Central memory CD8-positive, alpha-beta T cell (primary cell): ENCODE results near the gene KCNMA1.

ENCODE experiments used
- ATAC-seq: fragments of 150-1000 bp; cut with Tn5 transposase; replicated peaks from 2 replicates; pipeline ENCODE4 v1.10.0; 2022; ENCODE audit warnings: mild to moderate bottlenecking, moderate FRiP score, moderate number of reproducible peaks; ENCODE audit not compliant: poor library complexity, severe bottlenecking; ENCODE audit errors: extremely low read depth
- DNase-seq, 2 donors: peaks; one replicate each; pipeline ENCODE4 v3.0.0; 2021; ENCODE audit warnings: low spot score in 2 of 2
- H3K27ac Mint-ChIP-seq: one replicate; pipeline ENCODE4 v1.8.0; 2022; ENCODE audit warnings: low read depth, mild to moderate bottlenecking, moderate library complexity, mixed read lengths
- H3K27me3 Mint-ChIP-seq: one replicate; pipeline ENCODE4 v1.8.0; 2022; ENCODE audit warnings: mixed read lengths
- H3K36me3 Mint-ChIP-seq: one replicate; pipeline ENCODE4 v1.8.0; 2022; ENCODE audit warnings: mild to moderate bottlenecking, moderate library complexity, mixed read lengths; ENCODE audit not compliant: insufficient read depth
- H3K4me1 Mint-ChIP-seq: one replicate; pipeline ENCODE4 v1.8.0; 2022; ENCODE audit warnings: mixed read lengths
- H3K4me3 Mint-ChIP-seq: one replicate; pipeline ENCODE4 v1.8.0; 2022; ENCODE audit warnings: mild to moderate bottlenecking, moderate library complexity, mixed read lengths
- H3K9me3 Mint-ChIP-seq: one replicate; pipeline ENCODE4 v1.8.0; 2022; ENCODE audit warnings: mixed read lengths

The KCNMA1 gene

DNA sequence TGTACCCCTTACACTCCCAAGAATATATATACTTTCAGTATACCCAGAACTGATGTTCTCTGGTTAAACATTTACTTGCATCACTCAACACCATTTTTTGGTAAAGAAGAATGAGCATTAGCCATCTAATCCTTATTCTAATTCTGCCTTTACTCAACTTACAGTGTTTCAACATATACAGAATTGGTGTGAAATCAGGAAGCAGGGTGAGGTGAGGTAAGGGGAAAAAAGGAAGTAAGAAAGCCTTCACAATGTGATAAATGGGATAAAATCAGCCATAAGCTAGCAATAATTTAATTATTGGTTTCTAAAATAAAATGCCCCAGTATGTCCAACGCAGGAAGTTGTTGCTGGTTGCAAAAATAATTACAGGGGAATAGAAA lies 605.4 kb downstream of the KCNMA1 start:
- ATAC-seq: no peak

DNA sequence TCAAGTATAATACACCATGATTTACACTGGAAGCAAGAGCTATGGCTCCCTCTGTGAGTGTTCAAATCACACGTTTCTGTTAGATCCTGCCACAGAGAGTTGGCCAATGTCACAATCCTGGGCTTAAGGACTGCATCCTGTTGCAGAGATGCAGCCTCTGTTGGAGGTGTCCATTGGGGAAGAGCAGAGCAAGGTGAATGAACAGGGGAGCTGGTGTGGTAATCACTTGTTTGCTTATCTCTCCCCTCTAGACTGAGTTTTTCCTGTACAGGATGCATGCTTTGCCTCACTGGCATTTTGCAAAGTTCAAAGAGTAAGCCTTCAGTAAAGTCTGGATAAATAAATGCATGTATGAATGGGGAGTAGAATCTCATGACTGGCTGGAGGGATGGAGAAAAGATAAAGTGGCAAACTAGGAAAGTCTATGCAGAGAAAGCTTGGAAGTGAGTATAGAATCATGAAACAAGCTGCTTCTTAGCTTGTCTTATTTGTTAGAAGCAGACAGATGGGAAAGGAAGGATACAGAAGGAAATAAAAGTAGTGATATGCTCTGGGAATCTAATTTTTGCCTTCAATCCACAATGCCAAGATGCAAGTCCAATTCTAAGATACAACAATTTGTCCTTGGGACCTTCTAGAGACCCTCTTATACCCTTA lies 605.9 kb downstream of the KCNMA1 start:
- Mint-ChIP-seq H3K4me3 (no peak overlapping the region), H3K27me3 (peaks cover 32% of the 10 kb centered on the region), H3K9me3 (no peaks in the 10 kb centered on the region), H3K27ac (no peak overlapping the region), H3K36me3 (no peaks in the 10 kb centered on the region), H3K4me1 (no peaks in the 10 kb centered on the region)
- DNase-seq: no peak
- no peak for ATAC-seq

More for the DNA sequence above, 605.4 kb downstream of the KCNMA1 start:
- no peaks in the 10 kb centered on the region for H3K36me3 Mint-ChIP-seq
- peaks cover 32% of the 10 kb centered on the region for H3K27me3 Mint-ChIP-seq
- H3K4me1 Mint-ChIP-seq: no peaks in the 10 kb centered on the region
- no peak for DNase-seq
- no peak overlapping the region for H3K27ac Mint-ChIP-seq
- no peaks in the 10 kb centered on the region for H3K9me3 Mint-ChIP-seq
- H3K4me3 Mint-ChIP-seq: no peak overlapping the region

DNA sequence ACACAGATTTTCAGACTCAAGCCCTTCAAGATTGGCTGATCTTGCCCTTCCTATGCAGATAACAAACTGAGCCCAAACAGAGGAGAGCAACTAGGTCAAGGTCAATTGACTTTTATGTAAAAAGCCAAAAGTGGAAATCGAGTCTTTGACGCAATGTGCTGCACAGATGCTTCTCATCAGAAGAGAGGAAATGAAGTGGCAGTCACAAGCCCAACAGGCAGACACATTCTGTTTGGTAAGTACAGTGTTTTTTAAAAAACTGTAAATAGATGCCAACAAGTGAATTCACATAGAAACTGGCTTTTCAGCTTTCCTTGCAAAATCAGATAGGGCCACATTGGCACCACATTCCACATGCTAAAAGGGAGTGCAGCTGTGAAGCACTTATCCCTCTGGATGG lies 606.6 kb downstream of the KCNMA1 start:
- H3K4me3 Mint-ChIP-seq: no peak overlapping the region
- no peaks in the 10 kb centered on the region for H3K9me3 Mint-ChIP-seq
- no peak overlapping the region for H3K27ac Mint-ChIP-seq
- peaks cover 32% of the 10 kb centered on the region for H3K27me3 Mint-ChIP-seq
- no peak for DNase-seq
- no peak for ATAC-seq
- H3K36me3 Mint-ChIP-seq: no peaks in the 10 kb centered on the region
- H3K4me1 Mint-ChIP-seq: no peaks in the 10 kb centered on the region

DNA sequence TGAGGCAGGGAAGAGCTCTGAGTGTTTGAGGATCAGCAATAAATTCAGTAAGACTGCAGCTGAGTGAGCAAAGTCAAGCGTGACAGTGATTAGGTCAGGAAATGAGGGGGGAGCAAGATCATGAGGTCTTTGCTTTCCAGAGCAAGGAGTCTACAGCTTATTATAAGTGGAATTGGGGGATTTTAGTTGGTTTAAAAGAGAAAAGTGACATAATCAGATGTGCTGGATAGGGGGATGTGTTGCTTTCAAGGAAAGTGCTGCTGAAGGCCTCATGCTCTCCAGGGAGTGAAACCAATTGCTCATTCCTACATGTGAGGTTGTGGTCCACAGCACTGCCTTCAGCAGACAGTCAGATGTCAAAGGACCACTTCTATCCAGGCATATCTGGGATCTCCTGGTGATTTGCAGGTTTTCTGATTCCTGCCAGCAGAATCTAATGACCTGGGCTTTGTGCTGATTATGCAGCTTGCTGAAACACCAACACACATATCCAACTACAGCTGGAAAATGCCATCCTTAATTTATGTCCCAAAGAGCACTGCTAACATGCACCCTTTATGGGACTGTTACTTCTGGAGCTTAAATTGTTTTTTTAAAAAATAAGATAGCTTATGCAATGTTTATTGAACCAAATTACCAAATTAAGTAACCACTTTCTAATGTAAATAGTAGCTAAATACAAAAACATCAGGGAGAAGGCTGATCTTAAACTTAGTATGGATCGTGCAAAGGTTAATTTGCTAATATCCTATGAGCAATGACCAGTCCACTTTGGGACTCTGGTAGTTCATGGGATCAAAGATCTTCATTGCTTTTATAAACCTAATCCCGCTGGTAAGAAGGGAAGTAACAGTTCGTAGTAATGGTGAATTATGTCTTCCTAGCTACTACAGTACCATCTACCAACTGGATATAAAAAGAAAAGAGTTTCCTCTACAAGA lies 607.6 kb downstream of the KCNMA1 start:
- no peak for ATAC-seq
- no peak overlapping the region for H3K4me3 Mint-ChIP-seq
- no peak overlapping the region for H3K27ac Mint-ChIP-seq
- H3K4me1 Mint-ChIP-seq: no peaks in the 10 kb centered on the region
- no peaks in the 10 kb centered on the region for H3K36me3 Mint-ChIP-seq
- H3K9me3 Mint-ChIP-seq: no peaks in the 10 kb centered on the region
- DNase-seq: no peak
- peaks cover 31% of the 10 kb centered on the region for H3K27me3 Mint-ChIP-seq

DNA sequence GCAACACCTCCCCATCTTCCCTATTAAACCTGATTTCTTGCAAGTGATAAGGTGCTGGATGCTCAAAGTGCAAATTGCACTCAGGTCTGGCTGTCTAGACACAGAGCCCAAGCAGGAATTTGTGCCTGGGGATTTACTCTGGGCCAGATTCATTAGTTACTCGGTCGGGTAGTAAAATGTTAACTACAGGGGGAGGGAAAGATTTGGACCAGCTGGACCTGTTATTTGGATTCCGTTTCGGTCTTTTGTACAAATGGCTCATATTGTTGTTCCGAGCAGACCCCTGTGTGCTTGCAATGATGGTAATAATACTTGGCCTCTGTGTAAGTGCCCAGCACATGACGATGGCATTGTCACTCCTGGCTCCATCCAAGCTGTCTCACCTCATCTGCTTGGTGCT lies 609.6 kb downstream of the KCNMA1 start:
- no peak for ATAC-seq
- H3K36me3 Mint-ChIP-seq: no peaks in the 10 kb centered on the region
- no peak overlapping the region for H3K4me3 Mint-ChIP-seq
- H3K27me3 Mint-ChIP-seq: peaks cover 42% of the 10 kb centered on the region
- no peaks in the 10 kb centered on the region for H3K9me3 Mint-ChIP-seq
- no peaks in the 10 kb centered on the region for H3K4me1 Mint-ChIP-seq
- no peak for DNase-seq
- H3K27ac Mint-ChIP-seq: no peak overlapping the region

DNA sequence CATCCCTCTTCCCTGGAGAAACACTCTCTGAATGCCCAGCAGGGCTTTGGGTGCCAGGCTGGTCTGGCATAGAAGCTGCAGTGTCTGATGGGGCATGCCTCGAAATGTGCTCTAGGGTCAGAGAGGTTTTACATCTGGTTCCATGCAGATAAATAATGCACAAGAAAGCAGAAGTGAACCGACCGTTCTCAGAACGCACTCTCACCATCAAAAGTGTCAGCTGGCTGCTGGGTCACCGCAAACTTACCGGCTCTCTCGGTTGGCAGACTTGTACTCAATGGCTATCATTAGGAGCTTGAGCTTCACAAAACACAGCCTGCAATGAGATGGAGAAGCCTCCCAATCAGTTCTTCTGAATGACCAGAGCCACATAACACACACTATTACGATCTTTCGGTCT lies 610.0 kb downstream of the KCNMA1 start:
- Mint-ChIP-seq H3K27ac (no peak overlapping the region), H3K36me3 (no peaks in the 10 kb centered on the region), H3K4me1 (no peaks in the 10 kb centered on the region), H3K4me3 (no peak overlapping the region), H3K9me3 (no peaks in the 10 kb centered on the region), H3K27me3 (peaks cover 44% of the 10 kb centered on the region)
- no peak for DNase-seq
- ATAC-seq: no peak

DNA sequence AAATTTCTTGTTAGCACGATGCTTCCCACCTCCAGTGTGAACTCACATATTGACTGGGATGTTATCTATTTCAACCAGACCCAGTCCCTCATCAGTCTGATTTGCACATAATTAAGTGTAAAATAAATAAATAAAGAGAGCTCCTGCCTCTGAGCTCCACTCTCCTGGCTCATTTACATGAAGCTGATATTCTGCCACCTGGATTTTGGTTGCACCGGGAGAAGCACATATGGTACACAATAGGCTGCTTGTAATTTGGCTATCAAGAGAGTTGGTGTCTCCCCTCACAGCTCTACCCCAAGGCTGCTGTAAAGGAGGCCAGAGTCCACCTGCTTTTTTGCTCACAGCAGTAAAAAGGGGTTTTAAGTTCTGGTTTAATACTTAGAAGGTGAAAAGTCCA lies 610.5 kb downstream of the KCNMA1 start:
- H3K27me3 Mint-ChIP-seq: peaks cover 49% of the 10 kb centered on the region
- no peak overlapping the region for H3K4me3 Mint-ChIP-seq
- no peaks in the 10 kb centered on the region for H3K36me3 Mint-ChIP-seq
- H3K9me3 Mint-ChIP-seq: no peaks in the 10 kb centered on the region
- H3K27ac Mint-ChIP-seq: no peak overlapping the region
- no peaks in the 10 kb centered on the region for H3K4me1 Mint-ChIP-seq
- DNase-seq: no peak
- no peak for ATAC-seq

DNA sequence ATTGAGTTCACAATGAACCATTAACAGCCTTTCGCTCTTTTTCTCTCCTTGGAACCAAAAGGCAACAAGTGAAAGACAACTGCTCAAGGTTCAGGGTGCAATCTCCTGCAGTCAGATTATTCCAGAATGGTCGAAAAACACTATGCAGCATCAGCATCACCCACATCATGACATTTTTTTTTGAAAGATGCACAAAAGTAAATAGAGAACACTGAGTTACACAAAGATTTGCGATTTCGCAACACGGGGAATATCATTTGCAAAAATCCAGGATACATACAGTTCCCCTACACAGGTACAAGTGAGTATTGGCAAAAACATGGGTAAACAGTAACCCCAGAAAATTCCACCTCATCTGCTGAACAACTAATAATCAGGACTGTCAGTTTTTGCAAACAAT lies 611.5 kb downstream of the KCNMA1 start:
- ATAC-seq (no peak), DNase-seq (no peak)
- H3K27me3 Mint-ChIP-seq: peaks cover 52% of the 10 kb centered on the region
- H3K9me3 Mint-ChIP-seq: no peaks in the 10 kb centered on the region
- H3K4me3 Mint-ChIP-seq: no peak overlapping the region
- no peak overlapping the region for H3K27ac Mint-ChIP-seq
- H3K36me3 Mint-ChIP-seq: peaks cover 2% of the 10 kb centered on the region
- H3K4me1 Mint-ChIP-seq: no peaks in the 10 kb centered on the region

DNA sequence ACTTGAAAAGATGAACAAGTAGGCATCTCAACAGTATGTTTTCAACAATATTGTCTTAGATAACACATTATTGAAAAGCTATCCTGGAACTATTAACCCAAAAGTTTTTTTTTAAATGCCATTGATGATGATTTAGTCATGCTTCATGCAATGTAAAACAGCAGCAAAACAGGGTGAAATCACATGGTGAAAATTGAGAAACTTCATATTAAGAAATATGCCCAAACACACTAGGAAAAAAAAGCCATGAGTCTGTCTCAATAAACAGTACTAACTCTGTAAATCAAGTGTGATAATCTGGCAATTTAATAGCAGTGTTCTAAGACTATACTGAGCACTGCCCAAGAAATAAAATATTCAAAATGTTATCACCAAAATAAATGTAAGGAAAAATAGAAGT lies 613.1 kb downstream of the KCNMA1 start:
- Mint-ChIP-seq H3K27ac (no peak overlapping the region), H3K36me3 (peaks cover 2% of the 10 kb centered on the region), H3K4me3 (no peak overlapping the region), H3K4me1 (no peaks in the 10 kb centered on the region), H3K27me3 (peaks cover 51% of the 10 kb centered on the region), H3K9me3 (no peaks in the 10 kb centered on the region)
- ATAC-seq: no peak
- no peak for DNase-seq

DNA sequence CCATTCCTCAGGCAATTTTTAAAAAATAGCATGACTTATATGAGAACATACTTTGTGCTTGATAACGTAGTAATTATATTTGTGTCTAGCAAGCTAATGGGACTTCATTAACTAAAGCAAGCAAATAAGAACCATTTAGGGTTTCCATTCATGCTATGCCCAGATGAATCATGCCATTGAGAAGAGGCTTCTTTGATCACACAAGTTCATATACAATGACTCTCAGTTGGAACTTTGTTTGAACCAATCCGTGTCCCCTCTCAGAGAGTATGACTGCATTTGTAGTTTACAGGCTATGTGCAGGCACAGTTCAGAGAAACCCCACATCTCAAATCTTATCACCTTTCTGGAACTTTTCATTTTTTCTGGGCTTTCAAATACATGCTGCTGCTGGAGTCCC lies 614.2 kb downstream of the KCNMA1 start:
- peaks cover 2% of the 10 kb centered on the region for H3K36me3 Mint-ChIP-seq
- no peak overlapping the region for H3K27ac Mint-ChIP-seq
- DNase-seq: no peak
- no peak for ATAC-seq
- H3K27me3 Mint-ChIP-seq: peaks cover 41% of the 10 kb centered on the region
- no peaks in the 10 kb centered on the region for H3K9me3 Mint-ChIP-seq
- no peaks in the 10 kb centered on the region for H3K4me1 Mint-ChIP-seq
- H3K4me3 Mint-ChIP-seq: no peak overlapping the region

DNA sequence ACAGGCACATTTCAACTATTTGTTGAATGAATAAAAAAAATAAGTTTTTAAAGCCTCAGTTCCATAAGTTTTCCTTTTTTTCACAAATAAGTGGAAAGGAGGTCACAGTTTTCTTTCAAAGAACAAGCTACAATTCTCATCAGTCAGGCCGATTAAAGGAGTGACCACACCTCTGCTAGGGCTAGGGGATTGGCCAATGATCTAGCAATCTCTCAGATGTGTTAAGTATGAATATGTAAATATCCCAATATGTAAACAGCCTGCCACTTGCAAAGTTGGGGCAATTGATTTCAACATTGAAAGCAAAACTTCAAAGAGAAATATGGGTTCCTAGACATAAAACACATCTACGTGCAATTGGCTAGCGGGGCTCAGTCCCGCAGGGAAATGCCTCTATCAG lies 614.9 kb downstream of the KCNMA1 start:
- Mint-ChIP-seq H3K4me3 (no peak overlapping the region), H3K4me1 (no peaks in the 10 kb centered on the region), H3K27me3 (peaks cover 36% of the 10 kb centered on the region), H3K36me3 (peaks cover 2% of the 10 kb centered on the region), H3K9me3 (no peaks in the 10 kb centered on the region), H3K27ac (no peak overlapping the region)
- ATAC-seq (no peak), DNase-seq (no peak)

DNA sequence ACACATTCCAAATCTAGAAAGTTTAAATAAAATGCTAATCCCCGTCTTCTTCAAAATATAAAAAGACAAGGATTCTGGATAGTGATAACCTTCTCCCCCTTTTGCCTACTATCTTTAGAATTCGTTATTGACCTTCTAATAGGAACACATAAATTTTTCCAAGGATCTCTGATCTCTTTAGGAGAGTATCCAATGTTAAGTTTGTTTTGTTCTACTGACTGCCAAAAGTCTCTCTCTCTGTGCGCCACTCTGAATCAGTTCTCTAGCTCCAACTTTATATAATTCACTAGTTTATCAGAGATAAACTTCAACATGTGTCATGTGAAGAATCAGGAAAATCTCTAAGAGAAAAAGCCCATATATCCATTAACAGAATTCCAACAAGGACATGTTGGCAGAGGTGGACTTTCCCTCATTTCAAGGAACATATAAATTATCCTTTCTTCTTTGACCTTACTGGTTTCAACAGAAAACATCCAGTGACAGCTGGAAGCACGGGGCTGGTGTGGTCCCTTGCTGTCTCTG lies 615.6 kb downstream of the KCNMA1 start:
- Mint-ChIP-seq H3K4me3 (no peak overlapping the region), H3K36me3 (peaks cover 2% of the 10 kb centered on the region), H3K27me3 (peaks cover 36% of the 10 kb centered on the region), H3K27ac (no peak overlapping the region), H3K4me1 (no peaks in the 10 kb centered on the region), H3K9me3 (no peaks in the 10 kb centered on the region)
- no peak for DNase-seq
- ATAC-seq: no peak
